ENCODE results near the gene LAIR2.
"Not testable (repeated sequence)": the region's sequence is repeated elsewhere in the genome, so short reads cannot be mapped to it uniquely, and the experiment has no call there.

The LAIR2 gene

GRCh38 chr19:54495284-54495683 is 7.3 kb upstream of the LAIR2 start:
- not testable (repeated sequence) for DNase-seq

- not testable (repeated sequence) for DNase-seq
Measured at GRCh38 chr19:54497747-54498450, 4.7 kb upstream of the LAIR2 start.

- not testable (repeated sequence) for DNase-seq
Measured at GRCh38 chr19:54498451-54498772, 4.2 kb upstream of the LAIR2 start.

GRCh38 chr19:54505542-54505941 is 2.9 kb downstream of the LAIR2 start:
- not testable (repeated sequence) for DNase-seq

- DNase-seq: no peak
Measured at GRCh38 chr19:54506079-54506478, 3.4 kb downstream of the LAIR2 start.

- DNase-seq: not testable (repeated sequence)
Measured at GRCh38 chr19:54507038-54507717, 4.5 kb downstream of the LAIR2 start.

- no peak for DNase-seq
Measured at GRCh38 chr19:54507824-54508223, 5.2 kb downstream of the LAIR2 start.

GRCh38 chr19:54508487-54508886 is 5.9 kb downstream of the LAIR2 start:
- not testable (repeated sequence) for DNase-seq

GRCh38 chr19:54509200-54509940 is 6.7 kb downstream of the LAIR2 start:
- DNase-seq: not testable (repeated sequence)

- no peak for DNase-seq
Measured at GRCh38 chr19:54515156-54515555, 12.5 kb downstream of the LAIR2 start.

- DNase-seq: no peak
Measured at GRCh38 chr19:54517483-54517882, 14.9 kb downstream of the LAIR2 start.

- no peak for DNase-seq
Measured at GRCh38 chr19:54518844-54519243, 16.2 kb downstream of the LAIR2 start.

- DNase-seq: no peak
Measured at GRCh38 chr19:54521022-54521859, 18.6 kb downstream of the LAIR2 start.

GRCh38 chr19:54521860-54522513 is 19.4 kb downstream of the LAIR2 start:
- DNase-seq: no peak

GRCh38 chr19:54523403-54523802 is 20.8 kb downstream of the LAIR2 start:
- no peak for DNase-seq

GRCh38 chr19:54525636-54526035 is 23.0 kb downstream of the LAIR2 start:
- no peak for DNase-seq

GRCh38 chr19:54526972-54527371 is 24.3 kb downstream of the LAIR2 start:
- DNase-seq: no peak

- no peak for DNase-seq
Measured at GRCh38 chr19:54530866-54531265, 28.2 kb downstream of the LAIR2 start.

- no peak for DNase-seq
Measured at GRCh38 chr19:54532528-54532927, 29.9 kb downstream of the LAIR2 start.

GRCh38 chr19:54533476-54533875 is 30.8 kb downstream of the LAIR2 start:
- DNase-seq: no peak

- no peak for DNase-seq
Measured at GRCh38 chr19:54534156-54534555, 31.5 kb downstream of the LAIR2 start.

GRCh38 chr19:54535601-54536000 is 33.0 kb downstream of the LAIR2 start:
- DNase-seq: no peak

Data from NCI-H2081 (cell line).